GM21447 (cell line): Measurements from ENCODE around the gene CCDC88B.

Experiments used
- ATAC-seq: cut with Tn5 transposase; IDR thresholded peaks from one replicate; pipeline ENCODE4 v1.9.1; 2021; ENCODE audit not compliant: unreplicated experiment

Gene CCDC88B

DNA sequence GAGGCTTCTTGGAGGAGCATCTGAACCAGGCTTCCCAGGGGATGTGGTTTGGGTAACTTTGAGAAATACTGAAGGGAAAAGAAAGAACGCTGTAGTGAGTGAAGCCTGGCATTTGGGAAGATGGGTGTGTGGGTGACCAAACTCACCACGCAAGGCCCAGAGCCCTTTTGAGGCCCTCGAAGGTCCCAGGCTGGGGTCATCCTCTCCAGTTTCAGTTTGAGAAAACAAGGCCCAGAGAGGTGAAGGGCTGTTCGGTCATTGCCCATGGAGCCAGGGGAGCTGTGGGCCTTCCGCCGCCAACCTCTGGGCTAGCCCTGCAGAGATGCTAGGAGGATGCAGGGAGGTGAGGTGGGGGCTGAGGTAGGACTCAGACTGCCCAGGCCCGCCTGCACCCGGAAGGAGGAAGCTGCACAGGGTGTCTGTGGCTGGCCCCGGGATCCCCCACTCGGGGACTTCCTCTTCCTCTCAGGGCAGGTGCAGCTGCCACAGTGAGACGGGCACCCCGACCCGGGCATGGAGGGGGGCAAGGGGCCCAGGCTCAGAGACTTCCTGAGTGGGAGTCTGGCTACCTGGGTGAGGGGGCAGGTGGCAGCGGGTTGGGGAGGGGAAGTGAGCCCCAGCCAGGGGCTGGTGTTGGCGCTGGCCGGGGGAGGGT lies at the start of gene CCDC88B:
CCDC88B (plus strand) TSS at position 451 of the 655 bp plus-strand sequence; CDS start at position 514, 63 bp downstream.
- peak; percentile 50 for ATAC-seq

DNA sequence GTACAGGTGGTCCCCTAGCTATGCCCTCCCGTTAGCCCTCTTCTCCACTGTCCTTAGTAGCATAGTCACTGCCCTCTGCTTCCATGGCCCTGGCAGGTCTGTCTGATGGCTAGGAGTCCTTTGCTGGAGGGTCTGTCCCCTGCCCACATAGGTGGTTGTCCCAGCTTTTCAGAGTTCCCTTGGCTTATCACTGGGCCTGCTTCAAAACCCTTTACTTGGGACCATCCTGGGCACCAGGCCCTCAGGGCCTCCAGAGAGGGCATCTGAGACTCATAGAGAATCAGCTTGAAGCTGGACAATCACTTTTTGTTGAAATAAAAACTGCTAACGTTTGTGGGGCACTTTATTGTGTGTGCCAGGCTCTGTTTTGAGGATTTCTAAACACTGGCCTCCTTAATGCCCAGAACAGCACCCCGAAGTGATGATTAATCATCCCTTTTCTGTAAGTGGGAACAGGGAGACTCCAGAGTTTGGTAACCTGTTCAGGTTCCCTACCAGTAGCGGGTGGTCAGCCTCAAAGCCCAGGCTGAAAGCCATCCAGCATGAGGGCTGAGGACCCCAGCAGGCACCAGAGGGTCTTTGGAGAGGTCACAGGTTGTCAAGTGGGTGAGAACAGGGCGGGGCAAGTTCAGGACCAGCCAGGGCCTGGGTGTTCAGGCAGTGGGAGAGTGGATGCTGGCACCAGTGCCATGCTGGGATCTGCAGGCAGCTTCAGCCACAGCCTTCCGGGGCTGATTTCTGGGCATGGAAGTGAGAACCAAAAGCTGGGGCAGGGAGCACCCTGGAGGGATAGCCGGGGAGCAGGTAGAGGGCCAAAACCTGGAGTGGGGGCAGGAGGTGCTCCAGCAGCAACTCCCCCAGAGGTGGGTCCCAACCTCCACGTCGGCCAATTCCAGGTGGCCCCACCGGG lies 49.4 kb upstream of the CCDC88B start:
- no peak for ATAC-seq

DNA sequence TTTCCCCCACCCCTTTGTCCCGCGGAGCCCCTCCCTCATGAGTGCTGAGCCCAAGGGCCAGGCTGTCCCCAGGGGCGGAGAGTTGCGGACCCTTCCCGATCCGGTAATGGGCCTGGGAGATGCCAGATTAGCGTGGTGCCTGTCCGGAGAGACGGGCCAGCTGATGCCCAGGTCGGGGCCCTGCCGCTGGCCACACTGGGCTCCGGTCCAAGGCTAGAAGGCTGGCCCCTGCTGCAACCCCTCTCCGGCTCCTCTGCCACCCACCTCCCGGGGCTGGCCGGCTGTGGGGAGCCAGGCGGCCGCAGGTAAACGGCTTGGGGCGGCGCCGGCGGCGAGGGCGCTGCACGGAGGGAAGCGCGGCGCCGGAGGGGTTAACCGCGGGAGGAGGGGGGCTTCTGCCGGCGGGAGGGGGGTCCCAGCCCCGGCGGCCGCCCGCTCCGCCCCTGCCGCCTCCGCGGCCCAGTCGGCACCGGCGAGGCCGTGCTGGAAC lies 48.7 kb upstream of the CCDC88B start, which contains the start of gene KCNK4:
KCNK4 (plus strand) TSS at position 41 of the 490 bp plus-strand sequence. CDS start 1,717 bp downstream, outside the sequence.
- ATAC-seq, result no peak

DNA sequence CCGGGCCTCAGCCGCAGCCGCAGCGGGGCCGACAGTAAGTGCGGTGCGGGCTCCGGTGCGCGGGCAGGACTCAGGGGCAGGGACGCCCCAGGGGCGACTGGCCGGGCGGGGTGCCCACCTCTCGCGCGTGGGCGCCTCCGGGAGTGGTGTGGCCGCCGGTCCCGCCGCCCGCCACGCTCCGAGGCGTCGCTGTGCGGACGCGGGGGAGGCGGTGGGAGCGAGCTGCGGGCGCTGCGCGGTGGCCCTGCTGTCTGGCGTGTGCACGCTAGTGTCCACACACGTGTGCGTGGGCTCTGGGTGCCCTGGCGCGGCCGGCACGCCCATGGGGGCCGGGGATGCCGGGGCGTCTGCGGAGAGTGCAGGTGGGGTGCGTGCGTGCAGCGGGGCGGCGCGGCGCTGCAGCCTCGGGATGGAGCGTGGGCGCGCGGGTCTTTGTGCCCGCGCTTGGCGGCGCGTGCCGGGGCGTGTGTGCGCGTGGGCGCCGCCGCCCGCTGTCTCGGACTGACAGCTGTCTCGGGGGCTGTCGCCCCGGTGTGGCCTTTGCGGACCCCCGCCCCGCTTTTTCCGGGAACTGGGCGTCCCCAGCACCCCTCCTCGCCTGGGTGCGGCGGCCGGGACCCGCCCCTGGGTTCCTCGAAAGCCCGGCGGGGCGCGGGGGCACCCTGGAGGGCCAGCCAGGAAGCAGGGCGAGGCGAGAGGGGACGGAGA lies 48.1 kb upstream of the CCDC88B start:
- no peak for ATAC-seq

GRCh38 chr11:64292460-64293254 lies 47.3 kb upstream of the CCDC88B start:
- no peak for ATAC-seq

DNA sequence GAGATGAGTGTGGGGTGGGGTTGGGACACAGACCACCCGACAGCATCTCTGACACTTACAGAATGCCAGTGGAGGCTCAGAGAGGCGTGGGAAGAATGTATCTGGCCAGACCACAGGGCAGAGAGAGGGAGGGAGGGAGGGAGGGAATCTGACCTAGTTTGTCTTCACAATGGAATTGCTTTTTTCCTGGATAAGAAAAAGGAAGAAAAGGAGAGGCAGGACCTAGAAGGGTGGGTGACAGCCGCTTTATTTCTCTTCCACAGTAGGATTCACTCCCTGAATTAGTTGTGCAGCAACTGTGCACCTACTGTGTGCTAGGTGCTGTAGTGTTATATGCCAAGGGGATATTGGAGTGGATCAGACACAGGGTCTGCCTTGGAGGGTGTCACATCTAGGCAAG lies 45.2 kb upstream of the CCDC88B start:
- ATAC-seq, result no peak

GRCh38 chr11:64295760-64296159 lies 44.2 kb upstream of the CCDC88B start:
- no peak for ATAC-seq

DNA sequence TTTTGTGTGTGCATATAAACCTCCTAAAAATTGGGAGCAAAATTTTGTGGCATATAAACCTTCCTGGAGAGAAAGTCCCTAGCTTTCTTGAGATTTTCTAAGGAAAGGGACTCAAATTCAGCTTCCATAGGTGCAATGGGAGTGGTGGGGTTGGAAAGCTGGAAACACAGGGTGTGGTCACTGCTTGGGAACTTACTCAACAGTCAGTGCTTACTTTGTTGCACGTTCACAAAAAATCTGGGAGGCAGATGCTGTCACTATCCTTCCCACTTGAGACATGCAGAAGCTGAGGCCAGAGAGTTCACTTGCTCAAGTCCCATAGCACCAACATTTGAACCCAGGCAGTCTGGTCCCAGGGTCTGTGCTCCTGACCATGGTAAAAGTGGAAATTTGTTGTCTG lies 43.8 kb upstream of the CCDC88B start:
- no peak for ATAC-seq

DNA sequence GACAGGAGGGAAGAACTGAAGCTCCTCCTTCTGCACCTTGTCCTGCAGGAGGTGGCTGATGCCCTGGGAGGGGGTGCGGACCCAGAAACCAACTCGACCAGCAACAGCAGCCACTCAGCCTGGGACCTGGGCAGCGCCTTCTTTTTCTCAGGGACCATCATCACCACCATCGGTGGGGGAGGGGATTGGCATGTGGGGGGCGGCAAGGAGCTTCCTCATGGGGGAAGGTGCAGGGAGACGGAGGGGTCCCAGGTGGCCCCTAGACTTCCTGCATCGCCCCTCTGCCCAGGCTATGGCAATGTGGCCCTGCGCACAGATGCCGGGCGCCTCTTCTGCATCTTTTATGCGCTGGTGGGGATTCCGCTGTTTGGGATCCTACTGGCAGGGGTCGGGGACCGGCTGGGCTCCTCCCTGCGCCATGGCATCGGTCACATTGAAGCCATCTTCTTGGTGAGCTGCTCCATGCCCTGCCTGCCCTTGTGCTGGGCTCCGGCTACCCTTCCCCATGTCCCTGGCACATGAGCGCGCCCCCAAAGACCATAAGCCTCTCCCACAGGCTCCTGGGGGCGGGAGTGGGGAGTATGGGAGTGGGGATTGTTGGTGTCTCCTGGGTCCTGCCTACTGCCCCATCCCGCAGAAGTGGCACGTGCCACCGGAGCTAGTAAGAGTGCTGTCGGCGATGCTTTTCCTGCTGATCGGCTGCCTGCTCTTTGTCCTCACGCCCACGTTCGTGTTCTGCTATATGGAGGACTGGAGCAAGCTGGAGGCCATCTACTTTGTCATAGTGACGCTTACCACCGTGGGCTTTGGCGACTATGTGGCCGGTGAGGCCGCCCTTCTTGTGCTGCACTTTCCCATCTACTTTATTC lies 42.9 kb upstream of the CCDC88B start:
- no peak for ATAC-seq

GRCh38 chr11:64297699-64298358 lies 42.2 kb upstream of the CCDC88B start:
- ATAC-seq, result no peak

DNA sequence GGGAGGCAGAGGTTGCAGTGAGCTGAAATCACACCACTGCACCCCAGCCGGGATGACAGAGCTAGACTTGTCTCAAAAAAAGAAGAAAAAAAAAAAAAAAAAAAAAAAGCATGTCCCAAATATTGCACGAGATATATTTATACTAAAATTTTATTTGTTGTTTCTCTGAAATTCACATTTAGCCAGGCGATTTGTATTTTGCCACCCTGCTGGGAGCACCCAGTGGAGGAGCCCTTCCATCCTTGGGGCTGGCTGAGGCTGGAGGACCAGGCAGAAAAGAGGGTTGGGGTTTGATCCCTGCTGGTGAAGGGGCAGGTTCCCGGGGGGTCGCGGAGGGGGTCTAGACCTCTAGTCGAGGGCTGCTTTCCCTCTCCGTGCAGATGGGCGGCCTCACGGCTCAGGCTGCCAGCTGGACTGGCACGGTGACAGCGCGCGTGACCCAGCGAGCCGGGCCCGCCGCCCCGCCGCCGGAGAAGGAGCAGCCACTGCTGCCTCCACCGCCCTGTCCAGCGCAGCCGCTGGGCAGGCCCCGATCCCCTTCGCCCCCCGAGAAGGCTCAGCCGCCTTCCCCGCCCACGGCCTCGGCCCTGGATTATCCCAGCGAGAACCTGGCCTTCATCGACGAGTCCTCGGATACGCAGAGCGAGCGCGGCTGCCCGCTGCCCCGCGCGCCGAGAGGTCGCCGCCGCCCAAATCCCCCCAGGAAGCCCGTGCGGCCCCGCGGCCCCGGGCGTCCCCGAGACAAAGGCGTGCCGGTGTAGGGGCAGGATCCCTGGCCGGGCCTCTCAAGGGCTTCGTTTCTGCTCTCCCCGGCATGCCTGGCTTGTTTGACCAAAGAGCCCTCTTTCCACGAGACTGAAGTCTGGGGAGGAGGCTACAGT lies 40.8 kb upstream of the CCDC88B start:
- ATAC-seq, result no peak

- no peak for ATAC-seq
Observed at GRCh38 chr11:64299847-64300648, 40.0 kb upstream of the CCDC88B start, which contains the start of gene CATSPERZ. TSS of gene CATSPERZ (plus strand) at chr11:64300358. CDS start at chr11:64300411, 53 bp downstream.

- no peak for ATAC-seq
Observed at GRCh38 chr11:64303109-64304031, 36.6 kb upstream of the CCDC88B start.

DNA sequence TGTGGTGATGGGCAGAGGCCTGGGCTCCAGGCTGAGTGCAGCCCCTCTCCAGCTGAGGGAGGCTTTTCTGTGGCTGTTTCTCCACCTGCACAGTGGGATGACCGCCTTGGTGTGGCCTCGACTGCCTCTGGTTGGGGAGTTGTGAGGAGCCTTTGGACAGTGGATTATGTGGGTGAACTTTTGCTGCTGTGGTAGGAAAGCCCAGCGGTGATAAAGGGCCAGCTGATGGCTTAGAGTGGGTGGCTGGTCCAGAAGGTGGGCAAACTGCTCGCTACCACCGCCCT lies 36.0 kb upstream of the CCDC88B start:
- ATAC-seq, result no peak

DNA sequence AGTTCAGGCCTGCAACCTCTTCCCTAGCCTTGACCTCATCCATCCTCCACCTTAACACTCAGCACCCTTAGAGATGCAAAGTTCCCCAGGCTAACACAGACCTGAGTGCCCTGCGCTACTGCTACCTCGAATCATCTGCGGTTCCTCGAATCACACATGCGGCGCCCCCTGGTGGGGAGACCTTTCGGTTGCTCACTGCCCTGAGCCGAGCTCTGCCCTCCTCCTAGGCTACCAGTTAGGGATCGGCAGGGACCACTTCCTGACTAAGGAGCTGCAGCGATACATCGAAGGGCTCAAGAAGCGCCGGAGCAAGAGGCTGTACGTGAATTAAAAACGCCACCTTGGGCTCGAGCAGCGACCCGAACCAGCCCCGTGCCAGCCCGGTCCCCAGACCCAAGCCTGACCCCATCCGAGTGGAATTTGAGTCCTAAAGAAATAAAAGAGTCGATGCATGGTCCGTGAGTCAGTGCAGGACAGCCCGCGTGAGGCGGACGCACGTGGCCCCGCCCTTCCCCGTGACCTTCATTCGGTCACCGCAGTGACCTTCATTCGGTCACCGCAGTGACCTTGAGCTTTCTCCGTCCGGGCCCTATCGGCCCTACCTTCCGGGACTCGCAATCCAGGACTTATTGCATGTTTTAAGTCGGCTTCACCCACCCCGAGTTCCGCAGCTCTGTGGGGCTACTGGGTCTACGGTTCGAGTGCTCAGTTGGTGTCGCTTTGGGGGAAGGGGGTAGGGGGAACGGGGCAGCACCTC lies 35.5 kb upstream of the CCDC88B start:
- ATAC-seq, result peak; percentile 41
